Measurements from ENCODE around the gene SGPP1. TPM values are rescaled to one million over a fixed set of nuclear protein-coding genes. Genes with fewer than 3 reads are reported as not detected.
A peak's percentile ranks its signal among the peaks of the same experiment; 100 is the strongest.

The SGPP1 gene
- total RNA-seq, 4 donors from 2014 or later: 5.9 to 13.9 (median 6.8) TPM

GRCh38 chr14:63652406-63652805 is 75.5 kb downstream of the SGPP1 start:
- no peak for DNase-seq (ENCODE audit: low spot score in 2 of 2)
- intact Hi-C loops (cut with DNase I; ENCODE audit: low total_unique reads): no loop called here
- no peak for TF ChIP-seq POLR2A (IDR thresholded peaks at IDR 0.05)
- no peak for TF ChIP-seq CTCF (IDR thresholded peaks at IDR 0.05)
- no peak overlapping the region for H3K4me3 ChIP-seq (ENCODE audit: low read depth, poor library complexity, severe bottlenecking)
- 91 to 95% methylated on average over 3 of the region's 3 CpGs for WGBS, 2 donors

- 85 to 89% methylated on average over 3 of the region's 3 CpGs for WGBS, 2 donors
- TF ChIP-seq POLR2A (IDR thresholded peaks at IDR 0.05): no peak
- TF ChIP-seq CTCF (IDR thresholded peaks at IDR 0.05): no peak
- no peak overlapping the region for H3K4me3 ChIP-seq (ENCODE audit: low read depth, poor library complexity, severe bottlenecking)
- intact Hi-C loops (cut with DNase I; ENCODE audit: low total_unique reads): no loop called here
- no peak for DNase-seq (ENCODE audit: low spot score in 2 of 2)
These were observed 77.5 kb downstream of the SGPP1 start for GRCh38 chr14:63650256-63650952.

GRCh38 chr14:63647696-63648410 is 80.0 kb downstream of the SGPP1 start:
- TF ChIP-seq CTCF (IDR thresholded peaks at IDR 0.05) (no peak), POLR2A (IDR thresholded peaks at IDR 0.05) (no peak)
- peak in 1 of 2 donors; percentile 34 for DNase-seq (ENCODE audit: low spot score in 2 of 2)
- no peak overlapping the region for H3K4me3 ChIP-seq (ENCODE audit: low read depth, poor library complexity, severe bottlenecking)
- 76 to 80% methylated on average over 6 of the region's 6 CpGs for WGBS, 2 donors
- intact Hi-C loops (cut with DNase I; ENCODE audit: low total_unique reads): no loop called here

GRCh38 chr14:63644741-63645140 is 83.1 kb downstream of the SGPP1 start:
- 88 to 90% methylated on average over 2 of the region's 2 CpGs for WGBS, 2 donors
- no peak overlapping the region for H3K4me3 ChIP-seq (ENCODE audit: low read depth, poor library complexity, severe bottlenecking)
- TF ChIP-seq POLR2A (IDR thresholded peaks at IDR 0.05) (no peak), CTCF (IDR thresholded peaks at IDR 0.05) (no peak)
- no peak for DNase-seq (ENCODE audit: low spot score in 2 of 2)
- intact Hi-C loops (cut with DNase I; ENCODE audit: low total_unique reads): no loop called here

- intact Hi-C loops (cut with DNase I; ENCODE audit: low total_unique reads): no loop called here
- WGBS, 2 donors: 69 to 73% methylated on average over 8 of the region's 8 CpGs
- no peak overlapping the region for H3K4me3 ChIP-seq (ENCODE audit: low read depth, poor library complexity, severe bottlenecking)
- TF ChIP-seq CTCF (IDR thresholded peaks at IDR 0.05) (no peak), POLR2A (IDR thresholded peaks at IDR 0.05) (no peak)
- DNase-seq (ENCODE audit: low spot score in 2 of 2): no peak
These were observed 85.0 kb downstream of the SGPP1 start for GRCh38 chr14:63642656-63643382.

Data from lower leg skin (tissue), 4 donors.